ENCODE measurements around the gene RIPOR2.

RIPOR2 gene

DNA sequence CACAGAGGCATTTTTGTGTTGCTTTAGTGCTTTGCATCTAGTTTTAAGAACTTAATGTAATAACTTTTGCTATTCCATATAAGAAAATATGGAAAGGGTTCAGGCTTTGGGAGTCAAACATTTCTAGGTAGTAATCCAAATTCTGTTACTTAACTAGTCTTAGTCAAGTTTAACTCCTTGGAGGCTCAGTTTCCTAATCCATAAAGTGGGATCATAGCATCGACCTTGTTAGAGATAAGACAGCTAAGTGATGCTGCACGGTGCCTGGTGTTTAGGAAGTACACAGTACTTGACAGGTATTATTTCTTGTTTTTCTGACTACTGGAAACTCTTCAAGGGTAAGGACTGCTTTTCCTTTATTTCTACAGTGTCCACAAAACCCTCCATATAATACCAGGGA is 112.6 kb downstream of the RIPOR2 start:
- H3K36me3 Mint-ChIP-seq = peaks cover 40% of the 10 kb centered on the region
- H3K9me3 Mint-ChIP-seq = no peaks in the 10 kb centered on the region
- no peak for ATAC-seq (ENCODE audit: low read depth)
- no peaks in the 10 kb centered on the region for H3K27me3 Mint-ChIP-seq
- H3K4me3 Mint-ChIP-seq = no peak overlapping the region
- peaks cover 4% of the 10 kb centered on the region for H3K4me1 Mint-ChIP-seq
- no peak for DNase-seq (ENCODE audit: low spot score in 2 of 2)
- H3K27ac Mint-ChIP-seq = no peak overlapping the region

DNA sequence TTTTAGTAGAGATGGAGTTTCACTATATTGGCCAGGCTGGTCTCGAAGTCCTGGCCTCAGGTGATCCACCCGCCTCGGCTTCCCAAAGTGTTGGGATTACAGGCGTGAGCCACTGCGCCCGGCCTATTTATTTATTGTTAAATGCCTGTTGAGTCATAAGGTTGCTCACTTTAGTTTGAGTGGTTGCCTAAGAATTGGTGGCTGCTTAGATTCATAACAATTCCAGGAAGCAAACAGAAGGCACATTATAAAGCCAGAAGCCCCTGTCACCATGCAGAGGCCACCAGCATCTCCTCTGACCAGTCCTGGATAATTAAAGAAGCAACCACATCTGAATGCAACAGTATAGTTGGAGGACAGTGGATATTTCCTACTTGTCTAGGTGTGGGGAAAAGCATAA is 113.1 kb downstream of the RIPOR2 start:
- no peak for ATAC-seq (ENCODE audit: low read depth)
- Mint-ChIP-seq H3K27me3 (no peaks in the 10 kb centered on the region), H3K27ac (no peak overlapping the region), H3K4me3 (no peak overlapping the region), H3K36me3 (peaks cover 37% of the 10 kb centered on the region), H3K4me1 (peaks cover 4% of the 10 kb centered on the region), H3K9me3 (no peaks in the 10 kb centered on the region)
- no peak for DNase-seq (ENCODE audit: low spot score in 2 of 2)

DNA sequence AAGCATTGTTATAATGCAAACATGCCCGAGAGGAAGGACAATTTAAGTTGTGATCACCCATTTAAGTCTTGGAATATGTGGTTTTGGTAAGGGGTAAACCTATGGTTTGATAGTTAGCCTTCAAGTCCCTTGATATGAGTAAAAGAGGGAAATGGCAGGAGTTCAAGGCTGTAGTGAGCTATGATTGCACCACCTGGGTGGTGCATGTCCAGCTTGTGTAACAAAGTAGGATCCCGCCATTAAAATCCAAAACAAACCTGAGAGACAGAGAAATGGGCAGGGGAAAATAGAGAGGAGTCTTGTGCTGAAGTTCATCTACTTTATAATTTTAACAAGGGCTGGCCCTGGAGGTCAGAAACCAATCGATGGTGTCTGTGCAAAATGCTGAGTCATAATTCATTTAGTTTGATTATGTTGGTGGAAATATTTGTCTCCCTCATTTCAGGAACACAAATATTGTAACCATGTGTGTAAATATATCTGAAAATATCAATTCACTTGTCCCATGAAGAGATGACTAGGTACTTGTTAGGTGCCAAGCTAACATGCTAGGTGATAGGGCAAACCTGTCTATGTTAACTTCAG is 113.8 kb downstream of the RIPOR2 start:
- peak overlapping the region; percentile 31 for H3K27ac Mint-ChIP-seq
- H3K36me3 Mint-ChIP-seq = peaks cover 32% of the 10 kb centered on the region
- ATAC-seq (ENCODE audit: low read depth) (no peak), DNase-seq (ENCODE audit: low spot score in 2 of 2) (no peak)
- H3K4me3 Mint-ChIP-seq = no peak overlapping the region
- peaks cover 2% of the 10 kb centered on the region for H3K4me1 Mint-ChIP-seq
- no peaks in the 10 kb centered on the region for H3K9me3 Mint-ChIP-seq
- H3K27me3 Mint-ChIP-seq = no peaks in the 10 kb centered on the region

DNA sequence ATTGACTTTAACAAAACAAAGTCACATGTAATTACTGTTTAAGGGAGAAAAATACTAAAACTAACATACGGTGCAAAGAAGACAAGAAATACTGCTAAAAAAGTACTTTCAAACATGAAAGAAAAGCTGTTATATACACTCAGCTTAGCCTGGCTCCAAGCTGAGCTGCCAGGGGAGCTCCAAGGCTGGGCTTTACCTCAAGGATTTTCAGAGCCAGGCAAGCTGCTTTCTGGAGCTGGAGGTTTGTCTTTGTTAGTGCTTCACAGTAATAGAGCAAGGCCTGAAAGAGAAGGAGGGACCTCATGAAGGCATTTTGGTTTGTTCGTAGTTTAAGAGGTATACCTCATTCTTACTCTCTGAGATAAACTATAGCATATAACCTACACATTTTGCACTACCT is 117.4 kb downstream of the RIPOR2 start:
- no peak for ATAC-seq (ENCODE audit: low read depth)
- H3K36me3 Mint-ChIP-seq = peaks cover 18% of the 10 kb centered on the region
- H3K9me3 Mint-ChIP-seq = no peaks in the 10 kb centered on the region
- H3K4me1 Mint-ChIP-seq = peaks cover 2% of the 10 kb centered on the region
- no peak overlapping the region for H3K27ac Mint-ChIP-seq
- no peaks in the 10 kb centered on the region for H3K27me3 Mint-ChIP-seq
- H3K4me3 Mint-ChIP-seq = no peak overlapping the region
- no peak for DNase-seq (ENCODE audit: low spot score in 2 of 2)

DNA sequence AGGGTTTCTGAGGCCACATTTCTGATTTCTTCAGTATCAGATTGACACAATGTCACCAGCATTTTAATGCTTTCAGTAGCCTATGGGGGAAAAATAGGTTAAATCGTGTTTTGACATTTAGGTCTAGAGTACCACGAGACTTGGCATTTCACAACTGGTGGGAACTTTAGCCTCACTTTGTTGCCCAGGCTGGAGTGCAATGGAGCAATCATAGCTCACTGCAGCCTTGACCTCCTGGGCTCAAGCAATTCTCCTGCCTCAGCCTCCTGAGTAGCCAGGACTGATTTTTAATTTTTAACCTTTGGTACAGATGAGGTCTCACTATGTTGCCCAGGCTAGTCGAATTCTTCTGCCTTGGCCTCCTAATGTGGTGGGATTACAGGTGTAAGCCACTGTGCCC is 126.0 kb downstream of the RIPOR2 start:
- peaks cover 16% of the 10 kb centered on the region for H3K36me3 Mint-ChIP-seq
- DNase-seq (ENCODE audit: low spot score in 2 of 2) (no peak), ATAC-seq (ENCODE audit: low read depth) (no peak)
- no peak overlapping the region for H3K27ac Mint-ChIP-seq
- no peaks in the 10 kb centered on the region for H3K4me1 Mint-ChIP-seq
- H3K4me3 Mint-ChIP-seq = no peak overlapping the region
- no peaks in the 10 kb centered on the region for H3K9me3 Mint-ChIP-seq
- H3K27me3 Mint-ChIP-seq = no peaks in the 10 kb centered on the region

GRCh38 chr6:24807584-24807983 is 128.2 kb downstream of the RIPOR2 start:
- peaks cover 20% of the 10 kb centered on the region for H3K36me3 Mint-ChIP-seq
- no peak for DNase-seq (ENCODE audit: low spot score in 2 of 2)
- H3K27ac Mint-ChIP-seq = no peak overlapping the region
- no peak overlapping the region for H3K4me3 Mint-ChIP-seq
- H3K27me3 Mint-ChIP-seq = no peaks in the 10 kb centered on the region
- no peaks in the 10 kb centered on the region for H3K9me3 Mint-ChIP-seq
- ATAC-seq (ENCODE audit: low read depth) = no peak
- H3K4me1 Mint-ChIP-seq = no peaks in the 10 kb centered on the region

GRCh38 chr6:24802271-24803059 is 133.3 kb downstream of the RIPOR2 start:
- Mint-ChIP-seq H3K4me1 (peaks cover 6% of the 10 kb centered on the region), H3K4me3 (no peak overlapping the region), H3K27ac (peak overlapping the region; percentile 14), H3K36me3 (peaks cover 12% of the 10 kb centered on the region), H3K9me3 (no peaks in the 10 kb centered on the region), H3K27me3 (no peaks in the 10 kb centered on the region)
- no peak for DNase-seq (ENCODE audit: low spot score in 2 of 2)
- ATAC-seq (ENCODE audit: low read depth) = no peak

DNA sequence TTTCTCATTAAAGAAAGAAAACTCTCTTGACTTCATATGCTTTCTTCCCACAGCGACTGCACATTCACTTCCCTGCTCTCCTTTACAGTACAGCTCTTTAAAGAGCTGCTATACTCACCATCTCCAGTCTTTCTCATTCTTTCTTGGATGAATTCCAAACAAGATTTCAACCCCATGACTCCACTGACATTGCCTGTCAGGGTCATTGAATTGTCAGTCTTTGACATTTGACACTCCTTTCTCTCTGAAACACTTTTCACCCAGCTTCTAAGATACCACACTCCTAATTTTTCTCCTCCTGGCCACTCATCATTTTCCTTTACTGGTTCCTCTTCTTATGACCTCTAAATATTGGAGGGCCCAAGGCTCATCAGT is 136.2 kb downstream of the RIPOR2 start:
- Mint-ChIP-seq H3K4me3 (no peak overlapping the region), H3K4me1 (peaks cover 6% of the 10 kb centered on the region), H3K9me3 (no peaks in the 10 kb centered on the region), H3K27ac (no peak overlapping the region), H3K36me3 (peaks cover 9% of the 10 kb centered on the region), H3K27me3 (no peaks in the 10 kb centered on the region)
- DNase-seq (ENCODE audit: low spot score in 2 of 2) (no peak), ATAC-seq (ENCODE audit: low read depth) (no peak)

DNA sequence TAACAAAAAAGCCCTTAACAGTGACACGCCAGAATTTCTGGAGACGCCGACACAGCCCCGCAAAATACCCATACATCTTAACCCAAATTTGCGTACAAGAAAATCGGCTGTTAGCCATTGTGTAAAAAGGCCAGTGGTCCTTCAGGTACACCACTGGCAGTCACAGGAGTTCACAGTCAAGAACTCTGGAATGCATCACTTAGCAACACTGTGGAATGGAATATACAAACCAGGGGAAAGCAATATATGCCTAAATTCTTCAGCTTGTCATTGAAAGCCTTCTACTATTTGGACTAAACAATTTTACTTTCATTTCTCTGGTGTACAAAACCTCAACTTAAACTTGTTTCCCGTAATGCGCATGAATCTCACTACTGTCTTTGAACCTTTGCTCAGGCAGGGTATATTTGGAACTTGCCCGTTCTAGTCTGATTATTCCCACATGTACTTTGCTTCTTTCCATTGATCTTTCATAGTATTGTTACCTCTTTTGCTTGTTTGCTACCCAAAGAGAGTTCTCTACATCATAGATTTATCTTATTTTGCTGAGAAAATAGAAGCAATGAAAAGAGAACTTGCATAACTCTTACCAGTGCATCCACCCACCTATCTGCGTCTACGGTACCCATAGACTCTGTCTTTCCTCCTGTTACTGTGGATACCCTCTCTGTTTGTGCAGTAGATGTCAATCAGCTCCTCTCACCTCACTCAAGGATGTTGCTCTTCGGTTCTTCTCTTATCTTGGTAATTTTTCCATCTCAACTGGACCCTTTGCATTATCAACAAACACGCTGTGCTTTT is 136.8 kb downstream of the RIPOR2 start, which contains the start of gene ARMH2:
TSS of gene ARMH2 (minus strand) at position 178 of the 801 bp plus-strand sequence. CDS start at position 118, 60 bp downstream.
- Mint-ChIP-seq H3K27me3 (no peaks in the 10 kb centered on the region), H3K27ac (no peak within 1 kb of the TSS), H3K9me3 (no peaks in the 10 kb centered on the region), H3K4me1 (peaks cover 6% of the 10 kb centered on the region), H3K4me3 (no peak within 1 kb of the TSS), H3K36me3 (peaks cover 7% of the 10 kb centered on the region)
- DNase-seq (ENCODE audit: low spot score in 2 of 2) (no peak), ATAC-seq (ENCODE audit: low read depth) (no peak)

GRCh38 chr6:24797596-24798216 is 138.1 kb downstream of the RIPOR2 start:
- ATAC-seq (ENCODE audit: low read depth) = no peak
- no peak overlapping the region for H3K27ac Mint-ChIP-seq

GRCh38 chr6:24796616-24797290 is 139.0 kb downstream of the RIPOR2 start:
- peaks cover 6% of the 10 kb centered on the region for H3K4me1 Mint-ChIP-seq
- no peaks in the 10 kb centered on the region for H3K27me3 Mint-ChIP-seq
- DNase-seq (ENCODE audit: low spot score in 2 of 2) (no peak), ATAC-seq (ENCODE audit: low read depth) (no peak)
- H3K36me3 Mint-ChIP-seq = peaks cover 4% of the 10 kb centered on the region
- no peak overlapping the region for H3K4me3 Mint-ChIP-seq
- H3K9me3 Mint-ChIP-seq = no peaks in the 10 kb centered on the region
- H3K27ac Mint-ChIP-seq = no peak overlapping the region

More at GRCh38 chr6:24797596-24798216, 138.1 kb downstream of the RIPOR2 start:
- no peak for DNase-seq (ENCODE audit: low spot score in 2 of 2)
- peaks cover 4% of the 10 kb centered on the region for H3K36me3 Mint-ChIP-seq
- H3K4me3 Mint-ChIP-seq = no peak overlapping the region
- no peaks in the 10 kb centered on the region for H3K27me3 Mint-ChIP-seq
- no peaks in the 10 kb centered on the region for H3K9me3 Mint-ChIP-seq
- peaks cover 6% of the 10 kb centered on the region for H3K4me1 Mint-ChIP-seq

GRCh38 chr6:24795106-24795505 is 140.7 kb downstream of the RIPOR2 start:
- no peak for ATAC-seq (ENCODE audit: low read depth)

GRCh38 chr6:24788031-24788665 is 147.6 kb downstream of the RIPOR2 start:
- Mint-ChIP-seq H3K36me3 (peaks cover 12% of the 10 kb centered on the region), H3K4me1 (no peaks in the 10 kb centered on the region), H3K9me3 (no peaks in the 10 kb centered on the region), H3K27ac (no peak overlapping the region), H3K27me3 (no peaks in the 10 kb centered on the region), H3K4me3 (no peak overlapping the region)
- DNase-seq (ENCODE audit: low spot score in 2 of 2) (no peak), ATAC-seq (ENCODE audit: low read depth) (no peak)

More at GRCh38 chr6:24795106-24795505, 140.7 kb downstream of the RIPOR2 start:
- no peak for DNase-seq (ENCODE audit: low spot score in 2 of 2)
- Mint-ChIP-seq H3K27ac (no peak overlapping the region), H3K4me3 (no peak overlapping the region), H3K27me3 (no peaks in the 10 kb centered on the region), H3K9me3 (no peaks in the 10 kb centered on the region), H3K4me1 (peaks cover 6% of the 10 kb centered on the region), H3K36me3 (no peaks in the 10 kb centered on the region)

All from memory B cell (primary cell).